HepG2 (cell line): ENCODE results near the gene RBBP8NL. TPM values are rescaled to one million over a fixed set of nuclear protein-coding genes. Genes with fewer than 3 reads are reported as not detected.
A peak's percentile ranks its signal among the peaks of the same experiment; 100 is the strongest.

Experiments
- NFKB2 ChIP-seq: sonication (generic); formaldehyde crosslinking; IDR thresholded peaks from 2 replicates; pipeline ENCODE4 v1.4.0; 2020; ENCODE audit warnings: missing genetic modification reagents, borderline replicate concordance
- ZNF335 ChIP-seq: sonication (generic); formaldehyde crosslinking; IDR thresholded peaks from 2 replicates; pipeline ENCODE4 v1.4.0; 2020; ENCODE audit warnings: missing genetic modification reagents
- ZNF556 ChIP-seq: sonication (generic); formaldehyde crosslinking; IDR thresholded peaks from 2 replicates; pipeline ENCODE4 v1.4.0; 2020; ENCODE audit warnings: mild to moderate bottlenecking, missing genetic modification reagents, borderline replicate concordance
- polyA plus RNA-seq, 8 experiments: library from polyadenylated mRNA; depleted of rRNA in 3 of 8; stranded (reverse) in 7 of 8; unstranded in 1 of 8; fragments of >200 nt; fragmentation: Illumina TruSeq in 4 of 8; extraction: Trizol in 4 of 8; gene quantifications; 2 replicates each; pipeline versions ENCODE4 v1.2.1 to v1.2.3, GENCODE V29; 2011 to 2016; ENCODE audit warnings: low read depth in 4 of 8, missing spikeins in 1 of 8, mixed read lengths in 1 of 8; ENCODE audit not compliant: insufficient read depth in 1 of 8
- total RNA-seq, 5 experiments: library from RNA; depleted of rRNA; stranded (reverse); fragments of >200 nt; fragmentation: Illumina TruSeq; extraction: Trizol; gene quantifications; 2 replicates each; pipeline ENCODE4 v1.2.3, GENCODE V29; 2016; ENCODE audit warnings: low read depth in 1 of 5
- TF ChIP-seq, protein P1 (sequence below): sonication (generic); formaldehyde crosslinking; IDR thresholded peaks from 2 replicates; pipeline ENCODE4 v1.4.0; 2020; ENCODE audit warnings: missing genetic modification reagents, borderline replicate concordance
- TF ChIP-seq, protein P2 (sequence below): sonication (generic); formaldehyde crosslinking; IDR thresholded peaks from 2 replicates; pipeline ENCODE4 v1.5.1; 2020; ENCODE audit warnings: mild to moderate bottlenecking, missing genetic modification reagents, borderline replicate concordance
- TF ChIP-seq, protein P3 (sequence below): sonication (generic); formaldehyde crosslinking; conservative IDR thresholded peaks from 2 replicates; pipeline ENCODE4 v1.5.0; 2020; ENCODE audit warnings: missing genetic modification reagents
- TF ChIP-seq, protein P4 (sequence below): sonication (generic); formaldehyde crosslinking; IDR thresholded peaks from 2 replicates; pipeline ENCODE4; 2020; ENCODE audit warnings: missing genetic modification reagents, mild to moderate bottlenecking, borderline replicate concordance
- TF ChIP-seq, protein P5 (sequence below): sonication (generic); formaldehyde crosslinking; IDR thresholded peaks from 2 replicates; pipeline ENCODE4 v1.4.0; 2020; ENCODE audit warnings: missing genetic modification reagents

Gene RBBP8NL
- total and polyA plus RNA-seq, 2 of the 13 experiments (the other 11 are each of a cell fraction or from before 2014, with no cell fraction given): 0.69 to 0.86 TPM

DNA sequence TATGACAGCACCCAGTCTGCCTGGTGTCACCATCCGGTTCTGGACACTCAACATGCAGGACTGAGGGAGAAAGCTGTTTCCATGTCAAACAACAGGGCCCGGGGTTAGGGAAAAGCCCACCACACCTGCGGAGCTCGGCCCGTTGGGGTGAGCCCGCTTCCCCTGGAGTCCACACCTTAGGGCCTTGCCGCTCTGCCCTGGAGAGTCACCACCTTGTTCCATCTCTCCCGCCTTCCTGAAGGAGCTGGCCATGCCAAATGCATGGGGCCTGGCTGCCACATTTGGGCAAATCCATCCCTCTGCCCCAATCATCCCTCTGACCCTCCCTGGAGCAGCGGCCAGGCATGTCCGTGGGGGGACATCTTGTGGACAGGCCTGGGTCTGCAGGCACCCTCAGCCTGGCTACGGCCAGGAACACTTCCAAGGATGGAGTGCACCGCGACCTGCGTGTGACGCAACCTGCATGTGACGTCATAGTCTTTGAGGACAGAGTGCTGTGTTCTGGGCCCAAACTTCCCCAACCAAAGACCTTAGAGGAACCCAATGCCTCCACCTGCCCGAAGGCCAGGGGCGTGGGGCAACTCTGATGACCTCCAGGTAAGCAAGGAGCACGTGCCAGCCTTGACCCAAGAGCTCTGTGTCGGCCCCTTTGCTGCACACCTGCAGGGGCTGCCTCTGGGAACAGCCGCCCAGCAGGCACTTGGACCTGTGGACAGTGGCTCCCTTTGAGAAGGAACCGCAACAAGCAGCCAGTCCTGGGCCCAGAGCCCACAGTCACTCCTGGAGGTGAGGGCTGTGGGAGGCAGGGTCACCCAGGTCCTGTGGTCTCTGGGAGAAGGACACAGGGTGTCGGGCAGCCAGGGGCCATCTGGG, 22.0 kb downstream of the RBBP8NL start (continued):
- TF ChIP-seq, protein P1, sequence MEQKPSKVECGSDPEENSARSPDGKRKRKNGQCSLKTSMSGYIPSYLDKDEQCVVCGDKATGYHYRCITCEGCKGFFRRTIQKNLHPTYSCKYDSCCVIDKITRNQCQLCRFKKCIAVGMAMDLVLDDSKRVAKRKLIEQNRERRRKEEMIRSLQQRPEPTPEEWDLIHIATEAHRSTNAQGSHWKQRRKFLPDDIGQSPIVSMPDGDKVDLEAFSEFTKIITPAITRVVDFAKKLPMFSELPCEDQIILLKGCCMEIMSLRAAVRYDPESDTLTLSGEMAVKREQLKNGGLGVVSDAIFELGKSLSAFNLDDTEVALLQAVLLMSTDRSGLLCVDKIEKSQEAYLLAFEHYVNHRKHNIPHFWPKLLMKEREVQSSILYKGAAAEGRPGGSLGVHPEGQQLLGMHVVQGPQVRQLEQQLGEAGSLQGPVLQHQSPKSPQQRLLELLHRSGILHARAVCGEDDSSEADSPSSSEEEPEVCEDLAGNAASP (CRISPR knock-in tag): peak; percentile 50; the same call in 1 of the 2 replicates
- TF ChIP-seq ZNF335 (CRISPR knock-in tag): no peak
- TF ChIP-seq, protein P2, sequence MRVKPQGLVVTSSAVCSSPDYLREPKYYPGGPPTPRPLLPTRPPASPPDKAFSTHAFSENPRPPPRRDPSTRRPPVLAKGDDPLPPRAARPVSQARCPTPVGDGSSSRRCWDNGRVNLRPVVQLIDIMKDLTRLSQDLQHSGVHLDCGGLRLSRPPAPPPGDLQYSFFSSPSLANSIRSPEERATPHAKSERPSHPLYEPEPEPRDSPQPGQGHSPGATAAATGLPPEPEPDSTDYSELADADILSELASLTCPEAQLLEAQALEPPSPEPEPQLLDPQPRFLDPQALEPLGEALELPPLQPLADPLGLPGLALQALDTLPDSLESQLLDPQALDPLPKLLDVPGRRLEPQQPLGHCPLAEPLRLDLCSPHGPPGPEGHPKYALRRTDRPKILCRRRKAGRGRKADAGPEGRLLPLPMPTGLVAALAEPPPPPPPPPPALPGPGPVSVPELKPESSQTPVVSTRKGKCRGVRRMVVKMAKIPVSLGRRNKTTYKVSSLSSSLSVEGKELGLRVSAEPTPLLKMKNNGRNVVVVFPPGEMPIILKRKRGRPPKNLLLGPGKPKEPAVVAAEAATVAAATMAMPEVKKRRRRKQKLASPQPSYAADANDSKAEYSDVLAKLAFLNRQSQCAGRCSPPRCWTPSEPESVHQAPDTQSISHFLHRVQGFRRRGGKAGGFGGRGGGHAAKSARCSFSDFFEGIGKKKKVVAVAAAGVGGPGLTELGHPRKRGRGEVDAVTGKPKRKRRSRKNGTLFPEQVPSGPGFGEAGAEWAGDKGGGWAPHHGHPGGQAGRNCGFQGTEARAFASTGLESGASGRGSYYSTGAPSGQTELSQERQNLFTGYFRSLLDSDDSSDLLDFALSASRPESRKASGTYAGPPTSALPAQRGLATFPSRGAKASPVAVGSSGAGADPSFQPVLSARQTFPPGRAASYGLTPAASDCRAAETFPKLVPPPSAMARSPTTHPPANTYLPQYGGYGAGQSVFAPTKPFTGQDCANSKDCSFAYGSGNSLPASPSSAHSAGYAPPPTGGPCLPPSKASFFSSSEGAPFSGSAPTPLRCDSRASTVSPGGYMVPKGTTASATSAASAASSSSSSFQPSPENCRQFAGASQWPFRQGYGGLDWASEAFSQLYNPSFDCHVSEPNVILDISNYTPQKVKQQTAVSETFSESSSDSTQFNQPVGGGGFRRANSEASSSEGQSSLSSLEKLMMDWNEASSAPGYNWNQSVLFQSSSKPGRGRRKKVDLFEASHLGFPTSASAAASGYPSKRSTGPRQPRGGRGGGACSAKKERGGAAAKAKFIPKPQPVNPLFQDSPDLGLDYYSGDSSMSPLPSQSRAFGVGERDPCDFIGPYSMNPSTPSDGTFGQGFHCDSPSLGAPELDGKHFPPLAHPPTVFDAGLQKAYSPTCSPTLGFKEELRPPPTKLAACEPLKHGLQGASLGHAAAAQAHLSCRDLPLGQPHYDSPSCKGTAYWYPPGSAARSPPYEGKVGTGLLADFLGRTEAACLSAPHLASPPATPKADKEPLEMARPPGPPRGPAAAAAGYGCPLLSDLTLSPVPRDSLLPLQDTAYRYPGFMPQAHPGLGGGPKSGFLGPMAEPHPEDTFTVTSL: no peak
- TF ChIP-seq, protein P3, sequence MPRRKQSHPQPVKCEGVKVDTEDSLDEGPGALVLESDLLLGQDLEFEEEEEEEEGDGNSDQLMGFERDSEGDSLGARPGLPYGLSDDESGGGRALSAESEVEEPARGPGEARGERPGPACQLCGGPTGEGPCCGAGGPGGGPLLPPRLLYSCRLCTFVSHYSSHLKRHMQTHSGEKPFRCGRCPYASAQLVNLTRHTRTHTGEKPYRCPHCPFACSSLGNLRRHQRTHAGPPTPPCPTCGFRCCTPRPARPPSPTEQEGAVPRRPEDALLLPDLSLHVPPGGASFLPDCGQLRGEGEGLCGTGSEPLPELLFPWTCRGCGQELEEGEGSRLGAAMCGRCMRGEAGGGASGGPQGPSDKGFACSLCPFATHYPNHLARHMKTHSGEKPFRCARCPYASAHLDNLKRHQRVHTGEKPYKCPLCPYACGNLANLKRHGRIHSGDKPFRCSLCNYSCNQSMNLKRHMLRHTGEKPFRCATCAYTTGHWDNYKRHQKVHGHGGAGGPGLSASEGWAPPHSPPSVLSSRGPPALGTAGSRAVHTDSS (CRISPR knock-in tag): no peak; the same call in 1 of the 2 replicates
- 0 out of 2 replicates have a peak, but pooled peaks have one; percentile 65 for TF ChIP-seq ZNF556 (CRISPR knock-in tag)
- TF ChIP-seq, protein P4, sequence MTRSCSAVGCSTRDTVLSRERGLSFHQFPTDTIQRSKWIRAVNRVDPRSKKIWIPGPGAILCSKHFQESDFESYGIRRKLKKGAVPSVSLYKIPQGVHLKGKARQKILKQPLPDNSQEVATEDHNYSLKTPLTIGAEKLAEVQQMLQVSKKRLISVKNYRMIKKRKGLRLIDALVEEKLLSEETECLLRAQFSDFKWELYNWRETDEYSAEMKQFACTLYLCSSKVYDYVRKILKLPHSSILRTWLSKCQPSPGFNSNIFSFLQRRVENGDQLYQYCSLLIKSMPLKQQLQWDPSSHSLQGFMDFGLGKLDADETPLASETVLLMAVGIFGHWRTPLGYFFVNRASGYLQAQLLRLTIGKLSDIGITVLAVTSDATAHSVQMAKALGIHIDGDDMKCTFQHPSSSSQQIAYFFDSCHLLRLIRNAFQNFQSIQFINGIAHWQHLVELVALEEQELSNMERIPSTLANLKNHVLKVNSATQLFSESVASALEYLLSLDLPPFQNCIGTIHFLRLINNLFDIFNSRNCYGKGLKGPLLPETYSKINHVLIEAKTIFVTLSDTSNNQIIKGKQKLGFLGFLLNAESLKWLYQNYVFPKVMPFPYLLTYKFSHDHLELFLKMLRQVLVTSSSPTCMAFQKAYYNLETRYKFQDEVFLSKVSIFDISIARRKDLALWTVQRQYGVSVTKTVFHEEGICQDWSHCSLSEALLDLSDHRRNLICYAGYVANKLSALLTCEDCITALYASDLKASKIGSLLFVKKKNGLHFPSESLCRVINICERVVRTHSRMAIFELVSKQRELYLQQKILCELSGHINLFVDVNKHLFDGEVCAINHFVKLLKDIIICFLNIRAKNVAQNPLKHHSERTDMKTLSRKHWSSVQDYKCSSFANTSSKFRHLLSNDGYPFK: no peak
- TF ChIP-seq, protein P5, sequence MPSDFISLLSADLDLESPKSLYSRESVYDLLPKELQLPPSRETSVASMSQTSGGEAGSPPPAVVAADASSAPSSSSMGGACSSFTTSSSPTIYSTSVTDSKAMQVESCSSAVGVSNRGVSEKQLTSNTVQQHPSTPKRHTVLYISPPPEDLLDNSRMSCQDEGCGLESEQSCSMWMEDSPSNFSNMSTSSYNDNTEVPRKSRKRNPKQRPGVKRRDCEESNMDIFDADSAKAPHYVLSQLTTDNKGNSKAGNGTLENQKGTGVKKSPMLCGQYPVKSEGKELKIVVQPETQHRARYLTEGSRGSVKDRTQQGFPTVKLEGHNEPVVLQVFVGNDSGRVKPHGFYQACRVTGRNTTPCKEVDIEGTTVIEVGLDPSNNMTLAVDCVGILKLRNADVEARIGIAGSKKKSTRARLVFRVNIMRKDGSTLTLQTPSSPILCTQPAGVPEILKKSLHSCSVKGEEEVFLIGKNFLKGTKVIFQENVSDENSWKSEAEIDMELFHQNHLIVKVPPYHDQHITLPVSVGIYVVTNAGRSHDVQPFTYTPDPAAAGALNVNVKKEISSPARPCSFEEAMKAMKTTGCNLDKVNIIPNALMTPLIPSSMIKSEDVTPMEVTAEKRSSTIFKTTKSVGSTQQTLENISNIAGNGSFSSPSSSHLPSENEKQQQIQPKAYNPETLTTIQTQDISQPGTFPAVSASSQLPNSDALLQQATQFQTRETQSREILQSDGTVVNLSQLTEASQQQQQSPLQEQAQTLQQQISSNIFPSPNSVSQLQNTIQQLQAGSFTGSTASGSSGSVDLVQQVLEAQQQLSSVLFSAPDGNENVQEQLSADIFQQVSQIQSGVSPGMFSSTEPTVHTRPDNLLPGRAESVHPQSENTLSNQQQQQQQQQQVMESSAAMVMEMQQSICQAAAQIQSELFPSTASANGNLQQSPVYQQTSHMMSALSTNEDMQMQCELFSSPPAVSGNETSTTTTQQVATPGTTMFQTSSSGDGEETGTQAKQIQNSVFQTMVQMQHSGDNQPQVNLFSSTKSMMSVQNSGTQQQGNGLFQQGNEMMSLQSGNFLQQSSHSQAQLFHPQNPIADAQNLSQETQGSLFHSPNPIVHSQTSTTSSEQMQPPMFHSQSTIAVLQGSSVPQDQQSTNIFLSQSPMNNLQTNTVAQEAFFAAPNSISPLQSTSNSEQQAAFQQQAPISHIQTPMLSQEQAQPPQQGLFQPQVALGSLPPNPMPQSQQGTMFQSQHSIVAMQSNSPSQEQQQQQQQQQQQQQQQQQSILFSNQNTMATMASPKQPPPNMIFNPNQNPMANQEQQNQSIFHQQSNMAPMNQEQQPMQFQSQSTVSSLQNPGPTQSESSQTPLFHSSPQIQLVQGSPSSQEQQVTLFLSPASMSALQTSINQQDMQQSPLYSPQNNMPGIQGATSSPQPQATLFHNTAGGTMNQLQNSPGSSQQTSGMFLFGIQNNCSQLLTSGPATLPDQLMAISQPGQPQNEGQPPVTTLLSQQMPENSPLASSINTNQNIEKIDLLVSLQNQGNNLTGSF: peak; percentile 23; the same call in 1 of the 2 replicates
- TF ChIP-seq NFKB2 (CRISPR knock-in tag): 0 out of 2 replicates have a peak, but pooled peaks have one; percentile 16
